H9 (cell line): Measurements from ENCODE around the gene TMEM109. TPM values are rescaled to one million over a fixed set of nuclear protein-coding genes. Genes with fewer than 3 reads are reported as not detected.
A peak's percentile ranks its signal among the peaks of the same experiment; 100 is the strongest.

Experiments used
- DNase-seq: peaks from one replicate; pipeline ENCODE4 v3.0.0-alpha.2; 2017
- H2AFZ ChIP-seq: one replicate; pipeline ENCODE4 v1.6.1; 2013; ENCODE audit warnings: mild to moderate bottlenecking, low read length, control low read depth, moderate library complexity
- H2AK5ac ChIP-seq: 2 replicates; pipeline ENCODE4 v1.6.1; 2013; ENCODE audit warnings: low read length, control low read depth, mixed read lengths; ENCODE audit not compliant: insufficient read length
- H2BK120ac ChIP-seq: one replicate; pipeline ENCODE4 v1.6.1; 2013; ENCODE audit warnings: low read depth, mild to moderate bottlenecking, low read length, control low read depth, inconsistent platforms; ENCODE audit not compliant: poor library complexity, severe bottlenecking
- H2BK12ac ChIP-seq: 2 replicates; pipeline ENCODE4 v1.6.1; 2013; ENCODE audit warnings: low read length, control low read depth, mixed read lengths, low read depth; ENCODE audit not compliant: insufficient read length
- H2BK15ac ChIP-seq: 2 replicates; pipeline ENCODE4 v1.6.1; 2013; ENCODE audit warnings: low read depth, low read length, control low read depth
- H2BK20ac ChIP-seq: one replicate; pipeline ENCODE4 v1.6.1; 2013; ENCODE audit warnings: low read depth, mild to moderate bottlenecking, low read length, control low read depth, inconsistent platforms; ENCODE audit not compliant: poor library complexity, severe bottlenecking
- H2BK5ac ChIP-seq: 2 replicates; pipeline ENCODE4 v1.6.1; 2013; ENCODE audit warnings: low read length, control low read depth, mixed read lengths; ENCODE audit not compliant: insufficient read length
- H3K14ac ChIP-seq: 2 replicates; pipeline ENCODE4 v1.6.1; 2013; ENCODE audit warnings: low read length, control low read depth; ENCODE audit not compliant: insufficient read depth
- H3K18ac ChIP-seq: 2 replicates; pipeline ENCODE4 v1.6.1; 2013; ENCODE audit warnings: low read depth, mild to moderate bottlenecking, mixed read lengths, low read length, control low read depth; ENCODE audit not compliant: insufficient read length
- H3K23ac ChIP-seq: 2 replicates; pipeline ENCODE4 v1.6.1; 2013; ENCODE audit warnings: low read length, control low read depth, mixed read lengths, low read depth; ENCODE audit not compliant: insufficient read length
- H3K23me2 ChIP-seq: 2 replicates; pipeline ENCODE4 v1.6.1; 2013; ENCODE audit warnings: low read depth, mild to moderate bottlenecking, mixed read lengths, low read length, control low read depth; ENCODE audit not compliant: insufficient read length, poor library complexity, severe bottlenecking
- H3K27ac ChIP-seq: 2 replicates; pipeline ENCODE4 v1.5.1; 2013; ENCODE audit warnings: low read length, control low read depth, mixed read lengths, low read depth; ENCODE audit not compliant: insufficient read length
- H3K27me3 ChIP-seq: 2 replicates; pipeline ENCODE4 v1.6.1; 2013; ENCODE audit warnings: low read length, control low read depth, inconsistent platforms; ENCODE audit not compliant: insufficient read depth
- H3K4ac ChIP-seq: 2 replicates; pipeline ENCODE4 v1.6.1; 2013; ENCODE audit warnings: low read depth, mild to moderate bottlenecking, control low read depth, inconsistent platforms, low read length, moderate library complexity
- H3K4me1 ChIP-seq: 2 replicates; pipeline ENCODE4 v1.6.1; 2013; ENCODE audit warnings: low read length, control low read depth, inconsistent platforms; ENCODE audit not compliant: insufficient read depth
- H3K4me2 ChIP-seq: 2 replicates; pipeline ENCODE4 v1.6.1; 2013; ENCODE audit warnings: low read length, control low read depth, mixed read lengths; ENCODE audit not compliant: insufficient read length, insufficient read depth
- H3K56ac ChIP-seq: 2 replicates; pipeline ENCODE4 v1.6.1; 2013; ENCODE audit warnings: low read depth, mild to moderate bottlenecking, mixed read lengths, low read length, control low read depth; ENCODE audit not compliant: insufficient read length
- H3K79me1 ChIP-seq: 2 replicates; pipeline ENCODE4 v1.6.1; 2013; ENCODE audit warnings: low read depth, mild to moderate bottlenecking, moderate library complexity, low read length, control low read depth, inconsistent platforms; ENCODE audit not compliant: insufficient read depth, poor library complexity, severe bottlenecking
- H3K79me2 ChIP-seq: 2 replicates; pipeline ENCODE4 v1.6.1; 2013; ENCODE audit warnings: low read length, control low read depth, inconsistent platforms; ENCODE audit not compliant: insufficient read depth
- H3K9ac ChIP-seq: 2 replicates; pipeline ENCODE4 v1.6.1; 2013; ENCODE audit warnings: low read length, control low read depth, mixed read lengths; ENCODE audit not compliant: insufficient read length; ENCODE audit errors: extremely low read depth
- H3K9me3 ChIP-seq: one replicate; pipeline ENCODE4 v1.6.1; 2013; ENCODE audit warnings: low read depth, low read length, inconsistent platforms; ENCODE audit not compliant: control insufficient read depth
- H3T11ph ChIP-seq: one replicate; pipeline ENCODE4 v1.6.1; 2013; ENCODE audit warnings: mild to moderate bottlenecking, low read length, control low read depth, inconsistent platforms
- H4K20me1 ChIP-seq: one replicate; pipeline ENCODE4 v1.6.1; 2013; ENCODE audit not compliant: control insufficient read depth, insufficient read length, insufficient read depth
- H4K5ac ChIP-seq: 2 replicates; pipeline ENCODE4 v1.6.1; 2013; ENCODE audit warnings: low read depth, mild to moderate bottlenecking, mixed read lengths, low read length, control low read depth; ENCODE audit not compliant: insufficient read length
- H4K8ac ChIP-seq: replicated peaks from 2 replicates; pipeline ENCODE4 v1.6.1; 2013; ENCODE audit warnings: low read length, control low read depth, mixed read lengths, low read depth; ENCODE audit not compliant: insufficient read length
- H4K91ac ChIP-seq: 2 replicates; pipeline ENCODE4 v1.6.1; 2013; ENCODE audit warnings: low read depth, mild to moderate bottlenecking, moderate library complexity, mixed read lengths, low read length, control low read depth; ENCODE audit not compliant: insufficient read length
- H3K27ac Mint-ChIP-seq, 3 experiments: 2 replicates in 2 of 3; 3 replicates in 1 of 3; pipeline ENCODE4 v1.8.0; 2020 to 2021; ENCODE audit warnings: mixed read lengths in 3 of 3, mild to moderate bottlenecking in 1 of 3, moderate library complexity in 1 of 3
- H3K27me3 Mint-ChIP-seq: 2 replicates; pipeline ENCODE4 v1.8.0; 2021; ENCODE audit warnings: low read depth, mild to moderate bottlenecking, moderate library complexity, mixed read lengths
- H3K36me3 Mint-ChIP-seq, 3 experiments: 2 replicates in 2 of 3; 3 replicates in 1 of 3; pipeline ENCODE4 v1.8.0; 2020 to 2021; ENCODE audit warnings: low read depth in 3 of 3, mixed read lengths in 3 of 3; ENCODE audit not compliant: insufficient read depth in 1 of 3
- H3K4me1 Mint-ChIP-seq, 2 experiments: 2 replicates each; pipeline ENCODE4 v1.8.0; 2020; ENCODE audit warnings: mixed read lengths in 2 of 2
- H3K4me3 Mint-ChIP-seq, 2 experiments: 2 replicates in 1 of 2; 3 replicates in 1 of 2; pipeline ENCODE4 v1.8.0; 2020 to 2021; ENCODE audit warnings: mild to moderate bottlenecking in 2 of 2, mixed read lengths in 2 of 2, moderate library complexity in 1 of 2
- H3K9me3 Mint-ChIP-seq, 2 experiments: 2 replicates in 1 of 2; 3 replicates in 1 of 2; pipeline ENCODE4 v1.8.0; 2020; ENCODE audit warnings: mild to moderate bottlenecking in 2 of 2, mixed read lengths in 2 of 2, moderate library complexity in 1 of 2
- CTCF ChIP-seq: fragments of 200-600 bp; sonication (generic); conservative IDR thresholded peaks from 3 replicates; pipeline ENCODE4 v1.8.0; 2021; ENCODE audit warnings: antibody characterized with exemption, mild to moderate bottlenecking
- WGBS: extraction: QIAGEN DNeasy Blood & Tissue Kit; methylation state at CpG from one replicate; pipeline ENCODE4 v1.1.7; 2013; ENCODE audit warnings: missing lambda C conversion rate, low lambda C conversion rate, mixed read lengths; ENCODE audit not compliant: insufficient read length; ENCODE audit errors: extremely low coverage; 5-methylcytosine and 5-hydroxymethylcytosine counted together
- total RNA-seq: library from RNA; stranded (reverse); gene quantifications from 2 replicates; pipeline ENCODE4 v1.2.1, GENCODE V29; 2021

Gene TMEM109
- total RNA-seq, 1 experiment from 2014 or later, result 38.0 TPM

- no peaks in the 10 kb centered on the region for H3K79me2 ChIP-seq
- no peaks in the 10 kb centered on the region for H3K9me3 ChIP-seq
- no peak for DNase-seq
- H2BK120ac ChIP-seq, result no peak overlapping the region
- H3K23ac ChIP-seq, result no peak overlapping the region
- H3K14ac ChIP-seq, result no peak overlapping the region; the same call in 1 of the 2 replicates
- Mint-ChIP-seq H3K27me3 (no peaks in the 10 kb centered on the region; the same call in 1 of the 2 replicates), H3K36me3 (no peaks in the 10 kb centered on the region), H3K4me3 (no peak overlapping the region), H3K27ac (no peak overlapping the region), H3K9me3 (no peaks in the 10 kb centered on the region), H3K4me1 (peaks cover 9 to 10% of the 10 kb centered on the region in 2 experiments)
- no peak overlapping the region for H4K91ac ChIP-seq
- no peak overlapping the region for H3T11ph ChIP-seq
- H3K27ac ChIP-seq, result no peak overlapping the region
- H3K27me3 ChIP-seq, result no peaks in the 10 kb centered on the region
- H3K18ac ChIP-seq, result no peak overlapping the region
- H3K4me1 ChIP-seq, result peaks cover 2% of the 10 kb centered on the region; the same call in 1 of the 2 replicates
- no peak overlapping the region for H2AFZ ChIP-seq
- TF ChIP-seq CTCF, result no peak
- H2BK5ac ChIP-seq, result no peak overlapping the region
- WGBS, result no CpG with 5 or more reads among the region's 13 CpGs
- no peak overlapping the region for H3K4me2 ChIP-seq
- H3K23me2 ChIP-seq, result no peaks in the 10 kb centered on the region
- no peak overlapping the region for H2BK12ac ChIP-seq
- no peak overlapping the region for H4K5ac ChIP-seq
- no peak overlapping the region for H3K56ac ChIP-seq
- no peak overlapping the region for H2AK5ac ChIP-seq
- no peak overlapping the region for H2BK20ac ChIP-seq
- no peaks in the 10 kb centered on the region for H4K20me1 ChIP-seq
- H2BK15ac ChIP-seq, result peak overlapping the region; percentile 84; the same call in 1 of the 2 replicates
- no peak overlapping the region for H3K4ac ChIP-seq
- H3K79me1 ChIP-seq, result no peaks in the 10 kb centered on the region
- no peak overlapping the region for H3K9ac ChIP-seq
- H4K8ac ChIP-seq, result no peak overlapping the region
Measured at GRCh38 chr11:60870733-60871377, 43.1 kb upstream of the TMEM109 start.
